ENCODE results near the gene BTC.
"Not testable (repeated sequence)": the region's sequence is repeated elsewhere in the genome, so short reads cannot be mapped to it uniquely, and the experiment has no call there.

The BTC gene, protein sequence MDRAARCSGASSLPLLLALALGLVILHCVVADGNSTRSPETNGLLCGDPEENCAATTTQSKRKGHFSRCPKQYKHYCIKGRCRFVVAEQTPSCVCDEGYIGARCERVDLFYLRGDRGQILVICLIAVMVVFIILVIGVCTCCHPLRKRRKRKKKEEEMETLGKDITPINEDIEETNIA

DNA sequence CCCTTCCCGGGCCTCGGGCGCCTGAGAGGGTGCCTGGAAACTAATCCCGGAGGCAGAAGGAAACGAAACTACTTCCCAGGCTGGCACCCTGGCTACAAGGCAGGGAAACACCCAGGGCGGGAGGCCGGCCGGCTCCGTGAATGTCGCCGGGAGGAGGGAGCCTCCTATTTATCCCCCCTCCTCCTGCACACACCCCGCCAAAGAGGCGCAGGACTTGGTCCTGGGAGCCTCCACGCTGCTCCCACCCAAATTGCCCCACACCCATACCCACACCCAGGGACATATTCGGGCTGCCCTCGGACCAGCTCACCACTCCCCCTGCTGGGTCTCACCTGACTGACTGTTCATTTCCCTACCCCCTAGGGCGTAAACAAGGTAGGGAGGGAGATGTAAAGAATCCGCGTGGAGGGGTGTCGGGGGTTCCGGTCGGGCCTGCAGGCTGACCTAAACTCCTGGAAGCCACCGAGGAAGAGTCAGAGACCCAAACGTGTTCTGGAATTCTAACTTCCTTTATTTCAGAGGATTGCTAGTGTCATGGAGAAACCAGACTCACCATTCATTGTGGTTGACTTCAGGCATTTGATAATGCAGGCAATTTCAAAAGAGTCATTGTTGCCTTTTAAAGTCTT lies at the start of gene BTC:
BTC (minus strand) TSS at position 142 of the 629 bp plus-strand sequence. CDS start 198 bp downstream, outside the sequence.
- intact Hi-C loops (cut with DNase I) = no loop called here
- DNase-seq = peak in 23 of 42 donors; percentile 2 to 43 (median 9)

DNA sequence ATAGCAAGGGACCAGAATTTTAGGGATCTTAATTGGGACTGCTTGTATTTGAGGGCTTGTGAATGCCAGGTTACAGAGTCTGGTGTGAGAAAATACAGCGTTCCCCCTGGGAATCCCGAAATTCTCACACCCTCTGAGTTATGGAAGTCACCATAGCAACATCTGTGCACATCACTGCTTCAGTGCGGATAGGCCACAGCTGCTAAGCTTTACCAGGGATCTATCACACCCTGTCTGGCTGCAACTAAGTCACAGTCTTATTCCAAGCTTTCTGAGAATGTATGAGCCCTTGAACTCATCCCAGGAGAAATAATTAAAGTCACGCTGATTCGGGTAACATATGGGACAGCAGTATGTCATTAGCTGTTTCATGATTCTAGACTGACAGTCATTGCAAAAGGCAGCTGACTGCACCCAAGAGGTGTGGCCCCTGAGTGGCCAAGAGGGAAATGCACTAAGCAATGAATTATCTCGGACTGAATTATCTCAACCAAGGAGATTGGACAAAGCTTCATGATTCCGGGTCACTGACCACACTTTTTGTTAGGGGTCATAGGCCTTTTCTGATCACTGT lies 46.7 kb upstream of the BTC start:
- intact Hi-C loops (cut with DNase I) = no loop called here
- DNase-seq = no peak

DNA sequence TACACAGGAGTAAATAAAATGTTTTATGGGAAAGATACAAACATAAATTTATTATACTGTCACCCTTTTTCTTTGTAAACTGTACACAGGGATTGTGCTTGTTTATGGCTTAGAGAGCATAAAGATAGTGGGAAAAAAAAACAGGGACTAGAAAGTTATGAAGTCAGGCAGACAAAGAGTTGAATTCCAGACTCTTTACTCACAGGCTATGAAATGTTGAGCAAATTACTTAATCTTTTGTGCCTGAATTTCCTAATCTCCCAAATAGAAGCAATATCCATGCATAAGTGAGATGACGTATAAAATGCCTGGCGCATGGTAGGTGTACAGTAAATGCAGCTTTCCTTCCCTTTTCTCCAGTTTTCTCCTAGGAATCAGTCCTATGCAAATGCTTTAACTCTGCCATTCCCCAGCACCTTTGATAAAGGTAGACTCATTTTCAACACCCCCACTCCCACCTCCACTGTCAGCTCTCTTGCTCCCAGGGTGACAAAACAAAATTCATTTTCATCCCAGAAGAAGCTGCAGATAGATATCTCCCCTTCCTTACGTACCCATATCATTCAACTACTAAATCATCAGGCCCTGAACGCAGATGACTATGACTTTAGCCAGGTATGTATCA lies 44.5 kb upstream of the BTC start:
- intact Hi-C loops (cut with DNase I) = no loop called here
- DNase-seq = peak in 17 of 42 donors; percentile 1 to 59 (median 25)

DNA sequence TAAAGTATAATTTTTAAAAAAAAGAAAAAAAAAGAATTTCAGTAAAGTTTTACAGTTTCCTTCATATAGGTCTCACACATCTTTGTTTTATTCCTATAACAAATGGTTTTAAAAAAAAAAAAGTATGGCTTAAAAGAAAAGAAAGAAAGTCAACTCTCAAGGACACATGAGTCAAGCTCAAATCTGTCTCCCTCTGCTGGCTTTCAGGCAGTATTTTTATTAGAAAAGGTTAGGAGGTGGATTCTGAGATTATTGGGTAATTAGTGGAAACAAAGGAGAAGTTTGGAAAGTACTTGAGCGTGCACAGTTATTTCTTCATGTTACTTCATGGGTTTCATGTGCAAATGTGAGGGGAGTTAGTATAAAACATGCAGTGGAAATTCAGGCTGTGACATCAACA lies 36.6 kb upstream of the BTC start:
- intact Hi-C loops (cut with DNase I) = no loop called here
- DNase-seq = no peak

DNA sequence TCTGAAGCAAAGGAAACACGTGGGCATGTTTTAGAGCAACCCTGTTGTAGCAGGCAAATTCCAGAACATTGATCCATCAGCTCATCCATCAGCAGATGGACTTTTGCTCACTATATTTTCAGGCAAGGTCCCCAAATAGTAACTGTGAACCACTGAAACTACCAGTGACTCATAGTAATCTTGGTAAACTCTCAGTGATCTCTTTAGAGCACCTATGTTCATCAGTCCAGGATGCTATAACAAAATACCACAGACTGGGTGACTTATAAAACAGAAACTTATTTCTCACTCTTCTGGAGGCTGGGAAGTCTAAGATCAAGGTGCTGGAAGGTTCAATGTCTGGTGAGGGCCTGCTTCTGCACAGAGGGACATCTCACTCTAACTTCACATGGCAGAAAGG lies 28.9 kb upstream of the BTC start:
- no peak for DNase-seq
- intact Hi-C loops (cut with DNase I) = no loop called here

DNA sequence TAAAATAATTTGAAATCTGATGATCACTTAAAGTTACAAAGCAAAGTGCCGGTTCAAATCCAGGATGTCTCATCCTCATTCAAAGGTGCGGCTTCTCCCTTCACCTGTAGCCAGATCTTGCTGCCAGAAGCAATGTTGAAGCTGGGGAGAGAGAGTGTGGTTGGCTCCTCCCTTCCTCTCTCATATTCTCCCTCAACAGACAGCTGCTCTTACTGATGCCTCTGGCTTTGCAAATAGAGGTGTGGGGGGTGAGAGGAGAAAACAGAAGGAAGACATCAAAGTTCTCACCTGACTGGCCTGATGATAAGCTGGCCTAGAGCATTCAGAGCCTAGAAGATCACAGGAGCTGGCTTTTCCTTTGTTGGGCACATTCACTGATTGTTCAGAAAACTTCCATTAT lies 28.3 kb upstream of the BTC start:
- DNase-seq = no peak
- intact Hi-C loops (cut with DNase I) = no loop called here

DNA sequence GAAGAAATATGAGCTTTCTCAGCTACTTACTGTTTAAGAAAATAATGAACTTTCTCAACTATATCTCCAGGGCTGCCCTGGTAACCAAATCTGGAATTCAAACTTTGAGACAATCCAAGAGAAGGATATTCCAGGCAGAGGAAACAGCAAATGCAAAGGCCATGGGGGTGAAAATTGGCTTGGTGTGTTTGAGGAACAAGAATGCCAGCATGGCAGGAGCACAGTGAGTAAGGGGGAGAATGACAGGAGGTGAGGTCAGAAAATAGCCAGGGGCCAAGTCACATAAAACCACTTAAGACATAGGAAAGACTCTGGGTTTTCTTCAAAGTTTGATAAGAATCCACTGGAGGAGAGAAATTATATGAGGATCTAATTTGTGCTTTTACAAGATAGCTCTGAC lies 27.2 kb upstream of the BTC start:
- intact Hi-C loops (cut with DNase I) = no loop called here

DNA sequence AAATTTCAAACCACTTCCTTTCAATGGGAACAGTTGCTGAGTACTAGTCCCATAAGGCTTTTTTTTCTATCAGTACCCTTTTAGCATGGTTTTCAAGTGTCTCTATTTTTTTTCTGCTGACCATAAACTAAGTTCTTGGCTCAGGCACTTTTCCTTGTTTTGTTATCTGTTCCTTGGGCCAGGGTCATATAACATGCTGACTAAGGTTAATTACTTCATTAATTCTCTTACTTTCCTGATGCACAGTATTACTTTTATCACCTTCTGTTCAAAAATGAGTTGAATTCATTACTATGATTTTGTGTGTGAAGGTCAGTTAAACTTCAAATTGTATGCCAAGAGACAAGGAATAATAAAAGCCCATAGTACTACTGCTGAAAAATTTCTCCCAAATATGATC lies 19.7 kb upstream of the BTC start:
- no peak for DNase-seq
- intact Hi-C loops (cut with DNase I) = no loop called here

More for the DNA sequence above, 27.2 kb upstream of the BTC start:
- no peak for DNase-seq

DNA sequence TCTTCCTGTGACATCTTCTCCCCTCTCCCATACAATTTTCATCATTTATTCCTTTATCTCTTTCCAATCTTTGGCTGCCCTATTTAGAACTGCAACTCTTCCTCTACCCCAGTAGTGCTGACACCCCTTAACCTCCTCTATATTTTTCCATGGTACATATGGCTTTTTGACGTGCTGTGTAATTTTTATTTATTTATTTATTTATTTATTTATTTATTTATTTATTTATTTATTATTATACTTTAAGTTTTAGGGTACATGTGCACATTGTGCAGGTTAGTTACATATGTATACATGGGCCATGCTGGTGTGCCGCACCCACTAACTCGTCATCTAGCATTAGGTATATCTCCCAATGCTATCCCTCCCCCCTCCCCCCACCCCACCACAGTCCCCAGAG lies 17.7 kb upstream of the BTC start:
- intact Hi-C loops (cut with DNase I); DNase-seq: not testable (repeated sequence)

DNA sequence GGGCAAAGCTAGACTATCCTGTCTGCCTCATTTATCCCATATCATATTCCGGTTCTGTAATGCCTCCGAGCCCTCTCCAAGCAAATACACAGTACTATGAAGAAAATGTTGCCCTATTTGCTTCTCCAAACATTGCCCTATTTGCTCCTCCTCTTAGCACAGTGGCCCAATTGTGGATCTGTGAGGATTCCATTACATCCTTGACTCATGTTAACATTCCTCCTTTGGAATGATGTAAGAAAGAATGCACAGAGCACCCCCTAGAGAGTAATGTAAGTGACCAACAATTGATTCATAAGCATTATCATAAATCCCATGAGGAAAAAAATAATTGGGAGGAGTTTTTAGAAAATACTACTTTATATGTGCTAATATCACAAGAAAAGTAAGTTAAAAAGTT lies 11.3 kb upstream of the BTC start:
- DNase-seq = no peak
- intact Hi-C loops (cut with DNase I) = no loop called here

DNA sequence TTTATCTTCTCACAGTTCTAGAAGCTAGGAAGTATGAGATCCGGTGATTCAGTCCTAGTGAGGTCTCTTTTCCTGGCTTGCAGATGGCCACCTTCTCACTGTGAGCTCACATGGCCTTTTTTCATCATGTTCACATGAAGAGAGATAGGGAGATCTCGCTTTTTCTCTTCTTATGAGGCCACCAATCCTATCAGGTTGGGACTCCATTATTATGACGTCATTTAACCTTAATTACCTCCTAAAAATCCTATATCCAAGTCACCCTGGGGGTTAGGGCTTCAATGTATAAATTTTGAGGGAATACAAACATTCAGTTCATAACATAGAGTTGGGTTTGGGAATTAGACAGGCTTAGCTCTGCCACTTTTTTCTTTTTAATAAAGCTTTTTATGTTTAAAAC lies 6.0 kb upstream of the BTC start:
- no peak for DNase-seq
- intact Hi-C loops (cut with DNase I) = no loop called here

DNA sequence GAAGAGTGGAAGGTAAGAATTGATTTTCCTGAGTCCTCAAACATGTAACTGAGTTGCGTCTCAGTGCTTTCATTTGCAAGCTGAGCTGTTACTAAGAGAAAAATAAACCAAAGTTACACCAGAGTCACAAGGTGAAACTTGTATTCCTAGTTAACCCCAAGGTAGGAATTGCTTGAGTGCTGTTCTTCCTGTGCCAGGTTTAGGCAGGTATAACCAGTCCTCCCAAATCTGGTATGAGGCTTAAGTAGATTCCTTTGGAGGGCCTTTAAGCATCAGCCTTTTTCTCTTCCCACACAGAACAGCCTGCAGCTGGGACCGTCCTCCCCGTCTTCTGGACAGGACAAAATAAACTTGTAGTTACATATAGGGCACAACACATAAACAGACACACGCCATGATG lies 2.3 kb upstream of the BTC start:
- intact Hi-C loops (cut with DNase I) = no loop called here
- no peak for DNase-seq

DNA sequence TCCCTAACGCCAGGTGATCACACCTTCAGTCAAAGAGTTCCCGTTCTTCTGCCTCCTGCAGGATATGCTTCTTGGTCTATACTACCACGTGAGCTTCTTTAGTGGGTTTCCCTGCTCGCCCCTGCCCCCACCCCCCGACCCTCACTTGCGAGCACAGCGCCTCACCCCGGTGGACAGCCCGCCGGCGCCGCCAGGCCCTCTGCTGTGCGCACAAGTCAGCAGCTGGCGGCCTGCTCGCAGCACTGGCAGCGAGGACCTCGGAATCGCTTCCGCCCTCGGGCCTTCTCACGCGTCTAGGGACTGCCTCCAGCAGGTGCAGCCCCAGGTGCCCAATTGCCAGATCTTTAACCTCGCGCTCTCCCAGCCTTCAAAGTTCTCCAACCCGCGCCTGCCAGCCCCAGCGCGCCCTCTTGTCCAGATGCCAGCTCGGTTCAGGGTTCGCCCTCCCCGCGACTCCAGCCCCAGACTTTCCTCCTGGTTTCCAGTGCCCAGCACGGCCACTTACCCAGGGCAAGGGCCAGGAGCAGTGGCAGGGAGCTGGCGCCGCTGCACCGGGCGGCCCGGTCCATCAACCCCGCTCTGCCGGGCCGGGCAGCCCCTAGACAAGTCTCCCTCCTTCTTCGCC lies 454 bp downstream of the BTC start:
- DNase-seq = peak in 37 of 42 donors; percentile 2 to 49 (median 16)
- intact Hi-C loops (cut with DNase I) = no loop called here

DNA sequence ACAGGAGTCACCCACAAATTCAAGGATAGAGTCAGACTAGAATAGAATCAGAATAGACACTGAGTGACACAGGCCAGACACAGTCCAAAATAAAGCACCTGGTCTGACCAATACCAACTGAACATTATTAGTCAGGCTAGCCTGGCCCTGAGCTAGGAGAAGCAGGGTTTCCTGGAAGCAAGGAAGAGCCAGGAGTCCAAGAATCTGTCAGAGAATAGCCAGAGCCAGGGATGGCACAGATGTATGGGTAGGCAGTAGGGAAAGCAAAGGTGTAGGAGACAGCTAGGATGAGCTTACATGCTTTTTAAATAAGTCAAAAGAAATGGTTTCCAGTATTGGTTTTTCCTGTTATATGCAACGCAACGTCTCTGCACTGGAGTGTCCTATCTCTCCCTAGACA lies 3.7 kb downstream of the BTC start:
- intact Hi-C loops (cut with DNase I) = no loop called here
- no peak for DNase-seq

DNA sequence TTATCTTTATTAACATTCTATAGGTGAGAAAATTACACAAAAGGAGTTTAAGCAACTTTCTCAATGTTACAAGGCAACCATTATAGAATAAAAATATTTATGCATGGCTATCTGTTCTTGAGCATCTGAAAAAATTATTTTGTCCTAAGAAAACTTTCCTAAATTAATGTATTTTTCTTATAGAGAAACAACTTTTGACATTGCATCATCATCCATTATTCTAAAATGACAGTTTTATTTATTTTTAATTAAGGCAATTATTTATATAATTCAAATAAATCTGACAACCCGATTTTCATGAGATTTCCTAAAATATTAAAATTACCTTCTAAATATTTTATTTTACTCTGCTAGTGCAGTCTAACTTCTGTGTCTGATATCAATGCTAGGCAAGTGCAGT lies 4.8 kb downstream of the BTC start:
- intact Hi-C loops (cut with DNase I) = no loop called here
- DNase-seq = no peak

DNA sequence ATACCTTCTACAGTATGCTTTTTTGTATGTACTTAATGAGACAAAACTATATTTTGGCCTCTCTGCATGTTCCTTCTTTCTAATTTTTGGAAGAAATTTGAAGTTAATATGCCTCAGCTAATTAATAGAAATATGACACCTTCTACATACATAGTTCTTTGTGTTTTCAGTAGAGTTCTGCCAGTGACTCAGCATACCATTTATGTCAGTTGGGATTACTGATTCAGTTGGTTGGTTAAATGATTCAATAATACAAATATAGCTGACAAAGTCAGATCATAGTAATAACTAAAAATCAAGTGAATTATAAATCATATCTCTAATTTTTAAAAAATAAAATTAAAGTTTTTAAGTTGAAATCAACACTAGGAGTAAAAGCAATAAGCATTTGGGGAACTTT lies 16.8 kb downstream of the BTC start:
- DNase-seq = no peak
- intact Hi-C loops (cut with DNase I) = no loop called here

DNA sequence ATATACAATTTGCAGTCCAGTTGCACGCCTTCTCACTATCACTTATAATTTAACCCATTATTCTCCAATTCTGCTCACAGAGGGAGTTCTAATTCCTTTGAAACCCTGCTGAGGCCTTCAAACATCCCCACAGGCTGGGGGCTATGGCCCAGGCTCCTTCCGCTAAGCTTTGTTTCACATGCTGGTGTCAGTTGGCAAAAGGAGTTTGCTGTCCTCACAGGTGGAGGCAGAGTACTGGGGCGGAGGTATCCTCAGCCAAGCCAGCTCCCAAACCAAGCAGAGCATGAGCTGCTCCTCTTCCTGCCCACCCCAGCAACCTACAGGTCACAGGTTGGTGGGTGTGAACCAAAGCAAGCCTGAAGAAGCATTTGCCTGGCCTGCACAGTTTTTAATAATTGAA lies 21.5 kb downstream of the BTC start:
- DNase-seq = no peak
- intact Hi-C loops (cut with DNase I) = no loop called here

DNA sequence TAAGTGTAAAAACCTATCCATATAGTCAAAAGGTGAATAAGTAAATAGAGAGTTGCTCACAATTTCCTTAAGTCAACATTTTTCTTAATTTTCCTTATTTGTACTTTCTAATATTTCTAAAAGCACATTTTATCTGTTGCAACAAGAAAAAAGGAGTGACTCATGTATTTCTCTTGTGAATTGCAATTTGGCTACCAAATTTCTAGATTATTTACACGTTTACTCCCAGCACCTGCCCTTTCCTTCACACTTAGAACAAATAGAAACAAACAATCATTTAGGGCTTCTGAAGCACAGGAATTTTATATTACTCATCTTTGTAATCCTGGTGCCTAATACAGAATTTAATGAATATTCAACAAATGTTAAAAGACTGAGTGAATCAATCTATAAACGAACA lies 22.2 kb downstream of the BTC start:
- intact Hi-C loops (cut with DNase I) = no loop called here
- no peak for DNase-seq

DNA sequence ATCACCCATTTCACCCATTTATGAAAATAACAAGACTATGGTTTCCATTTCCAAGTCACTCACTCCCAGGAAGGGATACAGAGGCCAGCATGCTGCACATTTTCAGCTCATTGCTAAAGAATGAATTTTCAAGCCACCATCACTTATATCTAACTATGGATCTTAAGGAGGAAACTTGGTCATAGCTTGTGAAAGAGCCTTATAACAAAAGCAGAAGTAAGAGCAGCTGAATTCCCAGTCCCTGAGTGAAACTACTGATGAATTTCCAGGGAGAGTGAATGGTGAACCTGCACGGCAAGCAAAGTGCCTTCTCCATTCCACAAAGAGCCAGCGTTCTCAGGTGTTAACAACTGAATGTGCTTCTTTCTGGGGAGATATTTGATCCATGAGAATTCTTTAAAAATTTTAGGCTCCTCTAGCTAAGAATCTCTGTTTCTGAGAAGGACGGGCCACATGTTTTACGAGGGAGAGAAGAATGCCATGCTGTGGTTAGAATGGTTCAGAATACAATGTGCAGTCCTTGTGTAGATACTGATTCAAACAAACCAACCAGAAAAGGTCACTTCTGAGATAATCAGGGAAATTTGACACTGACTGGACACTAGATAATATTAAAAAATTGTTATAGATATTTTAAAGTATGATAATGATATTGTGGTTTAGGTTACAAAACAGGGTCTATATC lies 24.0 kb downstream of the BTC start:
- intact Hi-C loops (cut with DNase I) = no loop called here
- DNase-seq = no peak

Measured in head of caudate nucleus (tissue), 42 donors.